ENCODE measurements around the gene ERI3.

The ERI3 gene

DNA sequence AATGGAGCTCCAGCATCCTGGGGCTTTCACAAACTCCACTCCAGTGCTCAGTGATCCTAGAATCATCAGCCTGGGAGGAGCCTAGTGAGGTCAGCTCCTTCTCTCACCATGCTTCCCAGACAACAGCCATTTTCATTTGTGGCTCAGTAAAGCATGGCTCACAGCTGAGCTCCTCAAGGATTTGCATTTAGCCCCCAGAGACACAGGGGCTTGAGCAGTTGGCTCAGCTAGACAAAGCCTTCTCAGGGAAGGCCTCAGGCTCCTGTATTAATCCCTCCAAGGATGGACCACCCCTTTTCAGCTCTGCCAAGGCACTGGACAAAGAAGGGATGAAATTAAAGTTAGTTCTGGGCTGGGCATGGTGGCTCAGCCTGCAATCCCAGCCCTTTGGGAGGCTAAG is 39.5 kb downstream of the ERI3 start:
- DNase-seq, result no peak

DNA sequence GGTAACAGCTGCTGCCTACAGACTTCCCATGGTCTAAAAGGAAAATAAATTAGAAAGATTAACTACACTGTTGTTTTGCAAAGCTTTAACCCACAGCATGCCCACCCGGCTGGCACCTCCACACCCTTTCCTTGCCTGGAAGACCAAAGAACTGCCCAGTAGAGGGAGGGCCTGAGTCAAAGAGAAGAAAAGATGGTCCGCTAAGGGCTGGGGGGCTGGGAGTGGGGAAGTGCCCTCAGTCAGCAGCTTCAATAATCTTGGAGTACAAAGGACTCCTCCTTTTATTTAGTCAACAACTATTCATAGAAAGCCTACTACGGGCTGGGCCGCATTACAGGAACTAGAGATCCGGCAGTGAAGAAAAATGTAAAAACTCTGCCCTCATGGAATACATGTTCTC is 40.6 kb downstream of the ERI3 start:
- DNase-seq, result no peak

DNA sequence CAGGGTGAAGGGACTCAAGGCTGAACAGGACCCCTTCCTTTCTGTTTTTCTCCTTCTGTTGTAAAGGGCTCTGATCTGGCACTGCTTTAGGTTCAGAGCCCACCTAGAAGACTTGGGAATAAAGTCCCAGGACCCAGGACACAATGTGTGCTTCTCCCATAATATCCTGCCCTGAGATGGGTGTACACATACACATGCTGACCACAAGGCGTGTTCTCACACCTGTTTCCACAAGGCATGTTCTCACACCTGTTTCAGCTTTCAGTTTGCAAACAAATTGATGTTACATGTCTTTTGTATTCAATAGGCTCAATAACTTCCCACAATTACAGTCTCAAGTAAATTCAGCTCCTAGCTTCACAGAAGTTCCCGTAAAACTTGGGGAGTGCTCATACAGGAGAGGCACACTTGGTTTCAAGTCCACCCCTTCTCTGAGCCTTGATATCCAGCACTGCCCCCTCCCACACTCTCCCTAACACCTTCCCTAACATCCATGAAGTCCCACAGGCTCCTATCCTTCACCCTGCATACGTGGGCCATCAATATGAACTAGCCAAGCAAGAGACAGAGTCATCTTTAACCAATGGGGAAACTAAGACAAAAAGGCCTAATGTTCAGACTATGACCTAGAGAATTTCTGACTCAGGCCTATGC is 41.7 kb downstream of the ERI3 start:
- no peak for DNase-seq

DNA sequence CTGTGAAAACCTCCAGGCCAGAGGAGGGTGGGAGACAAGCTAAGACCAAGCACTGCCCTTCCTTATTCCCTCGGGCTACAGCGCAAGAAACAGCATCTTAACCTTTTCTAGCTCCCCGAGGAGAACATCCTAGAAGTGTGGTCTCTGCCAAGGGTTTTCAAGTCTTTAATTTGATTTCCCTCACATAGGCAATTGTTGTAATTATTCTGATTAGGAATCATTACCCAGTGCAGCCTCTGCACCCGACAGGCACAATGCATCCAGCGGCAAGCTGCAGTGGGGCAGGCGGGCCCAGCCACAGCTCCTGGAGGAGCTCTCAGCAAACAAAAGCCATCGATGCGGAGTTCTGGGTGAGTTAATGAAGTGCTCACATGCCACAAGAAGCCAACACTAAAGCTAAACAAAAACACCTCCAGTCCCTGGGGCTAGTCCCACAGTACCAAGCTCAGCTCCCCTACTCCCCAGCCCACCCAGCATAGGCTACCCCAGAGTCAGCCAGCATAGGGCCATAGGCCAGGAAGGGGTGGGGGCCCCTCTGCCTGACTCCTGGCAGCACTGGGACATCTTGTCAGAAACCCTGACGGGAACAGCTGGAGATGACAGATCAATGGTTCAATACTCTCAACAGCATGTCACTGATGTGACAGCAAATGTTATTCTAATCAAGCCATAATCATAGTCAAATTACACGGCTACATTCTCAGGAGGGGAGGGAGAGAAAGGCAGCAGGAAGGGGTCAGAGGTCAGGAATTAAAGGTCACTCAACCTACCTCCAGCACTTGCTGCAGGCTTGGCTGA is 42.5 kb downstream of the ERI3 start:
- no peak for DNase-seq

DNA sequence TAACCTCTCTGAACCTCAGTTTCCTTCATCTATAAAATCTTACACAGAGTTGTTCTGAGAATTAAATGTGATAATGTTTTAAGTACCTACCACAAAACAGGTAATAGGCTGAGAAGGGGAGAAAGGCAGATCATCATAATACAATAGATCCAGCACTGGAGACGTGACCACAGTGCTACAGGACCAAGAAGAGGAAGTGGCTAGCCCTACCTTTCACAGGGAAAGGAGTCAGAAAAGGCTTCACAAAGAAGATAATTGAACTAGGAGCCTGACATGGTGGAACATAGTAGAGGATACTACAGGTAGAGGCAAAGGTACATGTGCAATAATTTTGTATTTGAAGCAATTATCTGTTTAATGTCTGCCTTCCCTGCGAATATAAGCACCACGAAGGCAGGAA is 45.1 kb downstream of the ERI3 start:
- DNase-seq, result no peak

DNA sequence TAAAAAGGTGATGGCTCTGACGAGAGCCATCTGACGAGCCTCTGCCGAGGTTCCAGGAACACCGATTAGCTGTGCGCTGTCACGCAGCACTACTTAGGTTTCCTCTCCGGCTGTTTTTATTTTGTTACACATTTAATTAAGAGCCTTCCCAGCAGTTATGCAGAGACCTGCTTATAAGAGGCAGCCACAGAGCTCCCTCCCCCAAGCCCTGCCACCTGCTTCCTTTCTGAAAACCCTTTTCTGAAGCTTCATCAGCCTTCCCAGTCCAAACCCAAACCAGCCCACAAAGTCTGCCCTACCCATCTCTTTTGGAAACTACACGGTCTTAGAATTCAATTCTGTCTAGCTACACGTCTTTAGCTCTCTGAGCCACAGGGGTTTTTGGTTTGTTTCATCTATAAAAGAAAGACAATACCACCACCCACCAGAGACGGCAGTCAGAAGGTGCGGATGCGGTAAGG is 49.1 kb downstream of the ERI3 start:
- no peak for DNase-seq

DNA sequence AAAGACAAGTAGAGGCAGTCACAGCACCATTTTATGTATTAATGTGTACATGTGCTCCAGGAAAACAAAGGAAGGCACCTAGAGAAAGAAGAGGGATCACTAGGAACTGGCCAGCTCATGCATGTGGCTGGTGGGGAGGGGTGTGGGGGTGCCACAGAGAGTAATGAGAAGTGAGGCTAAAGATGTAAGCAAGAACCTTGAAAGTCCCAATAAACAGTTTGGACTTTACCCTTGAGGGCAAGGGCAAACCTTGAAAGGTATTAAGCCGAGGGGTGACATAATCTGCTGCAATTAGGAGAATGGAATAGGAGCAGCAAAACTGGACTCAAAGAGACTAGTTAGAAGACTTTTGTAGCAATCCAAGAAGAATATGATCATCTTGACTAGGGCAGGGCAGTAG is 51.5 kb downstream of the ERI3 start:
- no peak for DNase-seq

DNA sequence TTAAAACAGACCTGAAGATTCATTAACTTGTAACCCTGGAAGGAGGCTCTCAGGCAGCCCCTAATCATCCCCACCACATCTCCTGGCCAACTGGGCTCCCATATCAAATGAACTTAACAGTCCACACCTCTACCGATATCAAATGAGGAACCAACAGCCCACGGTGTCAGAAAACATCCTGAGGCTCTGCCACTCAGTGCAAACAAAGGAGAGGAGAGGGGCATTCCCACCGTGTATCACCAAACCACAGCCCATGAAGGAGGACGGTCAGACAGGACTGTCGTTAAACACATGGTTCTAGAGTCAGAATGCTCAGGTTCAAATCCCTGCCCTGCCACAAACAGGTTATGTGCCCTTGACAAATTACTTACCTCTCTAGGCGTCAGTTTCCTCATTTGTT is 52.5 kb downstream of the ERI3 start:
- no peak for DNase-seq

DNA sequence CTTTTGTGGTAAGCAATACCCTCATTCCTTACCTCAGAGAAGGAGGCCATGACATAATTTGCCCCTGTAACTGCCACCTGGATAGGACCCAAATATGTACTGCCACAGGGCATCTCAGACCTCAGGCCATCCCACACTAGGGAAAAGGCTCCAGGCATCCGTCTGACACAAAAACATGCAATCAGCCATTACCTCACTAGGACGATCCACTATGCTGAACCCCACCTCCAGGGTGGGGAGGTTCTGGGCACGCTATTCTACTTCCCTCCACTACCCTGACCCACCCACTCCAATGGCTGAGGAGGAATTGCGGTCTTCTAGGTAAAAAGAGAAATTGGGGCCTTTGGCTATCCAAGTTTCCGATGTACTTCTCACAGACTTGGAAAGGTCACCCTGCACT is 53.6 kb downstream of the ERI3 start:
- no peak for DNase-seq

DNA sequence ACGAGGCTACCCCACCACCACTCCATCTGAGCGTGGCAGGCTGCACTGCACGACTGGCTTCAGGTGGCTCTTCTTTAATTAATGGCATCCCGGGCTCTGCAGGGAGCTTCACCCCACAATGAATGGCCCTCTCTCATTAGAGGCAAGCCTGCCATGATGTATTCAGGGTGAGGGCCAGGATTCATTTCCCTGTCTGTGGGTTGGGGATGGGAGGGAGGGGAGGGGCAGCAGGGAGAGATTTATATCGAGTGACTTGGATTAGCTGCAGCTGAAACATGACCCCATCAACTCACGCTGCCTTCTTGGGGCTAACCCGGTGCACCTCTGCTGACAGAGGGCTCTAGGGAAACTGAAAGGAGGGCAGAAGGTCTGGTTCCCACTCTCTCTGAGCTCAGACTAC is 54.2 kb downstream of the ERI3 start:
- no peak for DNase-seq

DNA sequence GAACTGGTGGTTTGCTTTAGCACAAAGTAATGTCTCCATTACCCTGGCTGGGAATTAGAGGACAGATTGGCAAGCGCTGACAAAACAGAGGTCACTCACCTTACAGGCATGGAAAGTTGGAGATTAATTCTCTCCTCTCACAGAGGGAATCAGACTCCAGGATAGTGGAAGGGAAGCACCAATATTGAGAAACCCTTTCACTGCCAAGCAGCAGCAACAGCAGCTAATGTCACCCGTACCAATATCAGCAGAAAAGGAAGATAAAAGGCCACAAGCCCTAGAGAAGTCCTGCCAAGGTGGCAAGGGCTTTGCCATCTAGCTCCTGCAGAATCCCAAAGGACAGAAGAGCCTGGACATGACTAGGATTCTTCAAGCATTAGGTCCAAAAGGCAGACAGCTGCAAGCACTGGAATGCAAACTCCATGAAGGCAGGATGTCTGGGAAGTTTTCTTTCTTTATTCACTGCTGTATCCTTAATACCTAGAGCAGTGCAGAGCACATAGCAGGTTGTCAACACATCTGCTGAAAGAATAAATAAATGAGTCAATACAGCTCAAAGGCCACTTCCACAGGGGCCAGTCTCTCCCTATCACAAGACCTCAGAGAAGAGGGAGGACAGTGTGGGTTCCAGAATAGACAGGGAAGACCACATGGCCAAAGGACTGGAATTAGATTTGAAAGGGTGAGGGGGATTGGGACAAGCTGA is 57.2 kb downstream of the ERI3 start:
- DNase-seq, result no peak

DNA sequence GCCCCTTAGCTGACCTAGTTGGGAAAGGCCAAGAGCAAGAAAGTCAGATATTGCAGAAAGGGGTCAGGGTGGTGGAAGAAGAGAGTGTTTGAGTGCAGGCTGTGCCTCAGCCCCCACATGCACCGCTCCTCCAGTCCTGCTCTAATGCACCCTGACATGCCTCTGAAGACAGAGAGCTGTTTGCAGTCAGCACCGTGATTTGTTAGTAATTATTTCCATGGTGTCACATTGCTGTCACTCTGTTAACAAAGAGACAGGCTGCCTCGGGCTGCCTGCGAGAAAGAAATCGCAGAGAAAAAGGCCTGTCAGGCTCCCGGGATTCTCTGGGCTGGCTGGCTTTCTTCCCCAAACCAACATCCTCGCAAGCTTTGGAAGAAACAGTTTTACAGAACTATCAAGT is 58.3 kb downstream of the ERI3 start:
- DNase-seq, result no peak

DNA sequence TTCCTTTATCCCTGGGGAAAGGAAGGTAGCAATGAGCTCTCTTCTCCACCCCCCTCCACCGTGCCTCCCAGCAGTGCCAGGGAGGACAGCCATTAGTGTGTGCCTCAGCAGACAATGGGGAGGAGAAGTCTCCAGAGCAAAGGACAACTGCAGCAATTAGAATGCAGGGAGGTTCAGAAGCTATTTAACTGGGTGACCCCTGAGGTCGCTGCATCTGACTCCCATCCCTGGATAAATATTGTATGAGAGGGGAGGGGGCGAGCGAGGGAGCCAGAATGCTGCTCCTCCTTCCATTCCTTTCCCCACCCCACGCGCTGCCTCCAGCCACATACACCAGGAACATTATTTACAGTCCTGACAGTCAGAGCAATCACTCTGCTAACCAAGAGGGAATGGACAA is 59.0 kb downstream of the ERI3 start:
- no peak for DNase-seq

DNA sequence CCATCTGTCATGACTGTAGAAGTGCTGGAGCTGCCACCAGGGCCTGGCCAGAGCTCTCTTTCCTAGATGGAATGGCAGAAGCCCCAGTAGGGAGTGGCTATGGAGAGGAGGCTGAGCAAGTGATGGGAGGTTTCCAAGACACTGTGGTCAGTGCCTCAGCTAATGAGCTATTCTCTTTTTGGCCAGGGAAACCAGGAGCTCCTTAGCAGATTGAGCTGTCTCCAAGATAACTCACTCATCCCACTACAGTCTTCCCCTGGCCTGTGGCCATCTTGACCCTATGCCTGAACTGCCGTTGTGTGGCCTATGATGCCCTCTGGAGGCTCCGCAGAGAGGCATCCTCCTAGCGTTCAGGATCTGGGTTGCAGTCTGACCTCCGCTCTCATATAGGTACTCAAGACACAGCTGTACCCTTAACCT is 60.5 kb downstream of the ERI3 start:
- DNase-seq, result peak in 1 of 2 experiments; percentile 24

DNA sequence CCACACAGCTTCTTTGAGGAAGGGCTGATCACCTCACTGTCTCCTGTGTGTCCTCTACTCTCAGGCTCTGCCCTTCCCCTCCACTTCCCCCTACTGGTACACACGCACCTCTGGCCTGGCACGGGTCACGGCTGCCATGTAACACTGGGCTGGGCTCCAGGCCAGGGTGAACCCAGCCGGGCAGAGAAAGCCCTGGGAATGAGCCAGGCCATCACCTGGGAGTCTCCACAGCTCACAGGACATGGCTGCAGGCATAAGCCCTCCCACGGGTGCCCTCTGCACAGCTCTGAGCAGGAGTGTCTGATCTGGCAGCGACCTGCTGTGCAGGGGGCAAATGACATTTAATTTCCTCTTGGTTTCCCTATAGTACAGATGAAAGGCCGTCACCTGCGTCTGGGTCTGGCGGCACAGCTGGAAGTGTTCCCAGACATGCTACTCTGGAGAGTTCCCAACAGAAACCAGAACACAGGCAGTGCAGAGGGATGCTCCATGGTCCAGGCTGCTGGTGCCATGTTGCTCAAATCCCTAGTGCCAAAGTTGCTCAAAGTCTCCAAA is 61.2 kb downstream of the ERI3 start:
- DNase-seq, result no peak

DNA sequence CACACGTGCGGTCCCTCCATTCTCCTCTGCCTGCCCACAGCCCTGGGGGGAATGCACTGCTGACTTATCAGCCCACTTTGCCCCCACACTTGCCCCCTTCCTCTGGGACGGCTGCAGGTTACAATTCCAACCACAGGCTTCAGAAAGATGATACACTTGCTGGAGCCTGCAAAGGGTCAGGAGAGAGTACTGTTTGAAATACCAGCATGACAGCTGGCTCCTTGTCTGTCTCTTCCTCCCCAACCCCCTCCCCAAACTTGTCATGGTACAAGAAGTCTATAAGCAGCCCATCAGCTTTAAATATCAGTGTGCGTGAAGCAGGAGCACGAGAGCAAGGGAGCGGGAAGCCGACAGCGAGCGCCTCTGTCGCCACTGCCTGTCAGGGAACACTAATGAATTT is 62.4 kb downstream of the ERI3 start:
- DNase-seq, result no peak

DNA sequence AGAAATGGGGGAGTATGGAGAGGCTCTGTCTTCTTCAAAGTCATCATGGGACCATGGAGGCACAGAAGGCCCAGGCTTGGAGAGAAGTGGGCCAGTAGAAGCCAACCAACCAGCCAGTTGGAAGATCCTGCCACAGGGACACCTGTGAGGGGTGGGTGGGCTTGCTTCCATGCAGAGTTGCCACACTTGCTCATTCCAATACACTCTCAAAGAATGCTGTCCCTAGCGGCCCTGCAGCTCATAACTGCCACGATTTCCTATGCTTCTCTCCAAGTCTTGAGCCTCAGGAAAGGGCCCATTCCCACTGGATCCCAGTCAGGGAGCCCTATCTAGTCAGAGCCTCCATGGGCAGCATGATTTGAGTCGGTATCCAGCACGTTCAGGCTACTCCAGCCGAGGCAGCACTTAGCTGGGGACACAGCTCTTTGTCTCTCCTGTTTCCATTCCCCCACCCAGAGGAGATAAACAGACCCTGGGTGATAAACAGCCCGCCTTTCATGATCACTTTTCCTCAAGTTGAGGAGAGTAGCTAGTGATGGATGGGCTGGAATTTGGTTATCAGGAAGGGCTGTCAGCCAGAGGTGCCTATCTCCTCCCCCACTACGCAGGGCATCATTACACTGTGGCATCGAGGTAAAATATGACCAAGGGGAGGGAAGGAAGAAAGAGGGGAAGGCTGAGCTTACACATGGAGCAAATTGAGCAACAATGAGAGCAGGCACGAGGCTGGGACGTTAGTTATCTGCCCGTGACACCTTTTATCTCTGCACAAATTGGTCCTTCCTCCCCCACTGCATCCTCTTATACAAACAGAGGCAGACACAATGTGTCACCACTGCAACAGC is 64.6 kb downstream of the ERI3 start:
- DNase-seq, result no peak

DNA sequence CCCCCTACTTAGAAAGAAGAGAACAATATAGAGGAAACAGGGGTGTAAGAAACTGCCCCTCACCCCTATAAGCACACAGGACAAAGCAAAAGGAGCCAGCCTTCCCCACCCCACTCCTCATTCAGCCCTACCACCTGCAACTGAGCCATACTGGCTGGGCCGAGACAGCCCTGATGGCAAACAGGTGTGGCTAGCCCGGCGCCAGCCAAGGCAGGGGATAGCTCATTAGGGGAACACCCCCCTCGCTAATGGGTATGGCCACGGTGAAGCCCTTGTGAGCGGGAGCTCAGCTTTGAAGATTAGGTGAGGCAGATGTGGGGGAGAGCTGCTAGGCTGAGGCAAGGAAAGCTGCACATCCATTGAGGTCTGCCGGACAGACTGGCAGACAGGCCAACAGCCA is 65.5 kb downstream of the ERI3 start:
- no peak for DNase-seq

DNA sequence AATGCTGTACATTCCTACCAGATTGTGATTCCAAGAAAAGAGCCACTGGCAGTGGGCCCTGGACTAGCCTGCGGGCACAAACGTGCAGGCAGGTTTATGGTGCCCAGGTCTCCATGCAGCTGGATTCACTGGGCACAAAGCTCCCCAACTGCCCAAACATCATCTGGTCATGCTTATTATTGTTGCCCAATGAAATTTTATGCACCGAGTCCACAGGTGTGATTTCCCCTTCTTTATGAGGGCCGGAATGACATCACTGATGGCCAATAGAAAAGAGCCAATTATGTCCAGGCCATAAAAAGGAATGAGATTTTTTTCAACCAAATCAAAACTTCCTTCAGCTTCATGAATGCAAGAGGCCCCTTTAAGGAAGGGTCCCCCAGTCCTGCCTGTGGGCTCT is 66.2 kb downstream of the ERI3 start:
- DNase-seq, result no peak

DNA sequence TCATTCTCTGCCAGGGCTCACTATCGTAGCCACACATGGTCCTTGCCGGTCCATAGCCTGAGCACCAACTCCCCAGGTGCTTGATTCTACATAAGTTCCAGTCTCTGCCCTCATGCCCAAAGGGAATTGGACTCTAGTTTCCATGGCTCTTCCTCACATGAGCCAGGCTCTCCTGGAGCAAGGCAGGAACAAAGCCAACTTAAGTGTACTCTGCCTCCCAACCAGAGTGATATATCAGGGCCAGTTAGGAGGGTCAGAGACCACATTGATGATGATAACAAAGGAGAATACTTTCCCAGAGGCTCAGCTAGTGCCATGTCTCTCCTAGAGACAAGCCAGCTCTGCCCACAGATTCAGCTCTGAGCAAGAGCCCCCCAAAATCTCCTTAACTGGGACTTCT is 70.9 kb downstream of the ERI3 start:
- no peak for DNase-seq

DNA sequence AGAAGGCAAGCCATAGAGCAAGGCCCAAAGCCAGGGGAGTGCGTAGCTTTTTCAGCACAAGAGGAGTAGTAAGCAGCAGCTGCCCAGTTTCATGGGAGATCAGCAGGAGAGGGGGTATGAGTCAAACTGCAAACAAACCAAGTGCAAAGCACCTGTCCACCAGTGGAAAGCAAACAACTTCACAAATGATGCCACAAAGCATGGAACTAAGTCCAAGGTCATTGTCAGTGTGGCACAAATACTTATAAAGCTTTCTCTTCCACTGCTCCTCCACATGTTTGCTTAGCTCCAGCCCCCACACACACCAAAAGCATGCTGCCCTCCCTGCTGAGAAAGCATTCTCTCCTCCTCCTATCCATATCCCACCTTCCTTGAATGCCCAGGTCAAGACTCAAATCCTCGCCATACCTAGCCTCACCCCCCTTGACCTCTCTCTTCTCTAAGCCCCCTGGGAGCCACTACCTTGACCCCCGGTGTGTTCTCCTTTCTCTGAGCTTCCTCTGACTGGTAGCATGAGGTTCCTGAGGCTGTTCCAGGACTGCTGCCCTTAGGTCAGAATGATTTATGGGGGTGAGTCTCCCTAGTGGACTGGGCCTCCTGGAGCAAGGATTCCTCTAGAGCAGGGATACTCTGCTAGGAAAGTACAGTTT is 71.4 kb downstream of the ERI3 start:
- DNase-seq, result no peak

All from cerebellar nuclear complex (tissue), 1 donor.